Left kidney (tissue), 8 donors: ENCODE measurements around the gene ATP6V1D. TPM values are rescaled to one million over a fixed set of nuclear protein-coding genes. Genes with fewer than 3 reads are reported as not detected.
A peak's percentile ranks its signal among the peaks of the same experiment; 100 is the strongest.
"Not testable (repeated sequence)": the region's sequence is repeated elsewhere in the genome, so short reads cannot be mapped to it uniquely, and the experiment has no call there.

ENCODE experiments used
- DNase-seq: peaks from one replicate; pipeline ENCODE4 v3.0.0-alpha.2; 2013
- long read RNA-seq, 8 donors: transcript quantifications; one replicate each; lab custom pipeline, GENCODE V29; 2026
- polyA plus RNA-seq: library from polyadenylated mRNA; unstranded; fragments of 120-200 nt; gene quantifications from one replicate; pipeline ENCODE4 v1.2.1, GENCODE V29; 2013; ENCODE audit not compliant: insufficient read length

The ATP6V1D gene
- polyA plus RNA-seq = 140 TPM
- long read RNA-seq, donor 1, transcript ATP6V1D-201 (9 exons, 1,845 nt) = major isoform, 23 of 33 reads
- long read RNA-seq, donor 1, partial matches to known transcripts = 6 of 33 reads
- long read RNA-seq, donor 1, other reads (novel, unspliced or antisense) = 0 of 33 reads
- long read RNA-seq, donor 2, transcript ATP6V1D-201 (9 exons, 1,845 nt) = major isoform, 24 of 79 reads
- long read RNA-seq, donor 2, partial matches to known transcripts = 22 of 79 reads
- long read RNA-seq, donor 2, other reads (novel, unspliced or antisense) = 30 of 79 reads
- long read RNA-seq, donor 3, transcript ATP6V1D-201 (9 exons, 1,845 nt) = major isoform, 15 of 17 reads
- long read RNA-seq, donor 3, partial matches to known transcripts = 0 of 17 reads
- long read RNA-seq, donor 3, other reads (novel, unspliced or antisense) = 0 of 17 reads
- long read RNA-seq, donor 4, partial matches to known transcripts = 0 of 2 reads
- long read RNA-seq, donor 4, other reads (novel, unspliced or antisense) = 0 of 2 reads
- long read RNA-seq, donor 5, transcript ATP6V1D-201 (9 exons, 1,845 nt) = major isoform, 53 of 175 reads
- long read RNA-seq, donor 5, partial matches to known transcripts = 117 of 175 reads
- long read RNA-seq, donor 5, other reads (novel, unspliced or antisense) = 0 of 175 reads
- long read RNA-seq, donor 6, transcript ATP6V1D-201 (9 exons, 1,845 nt) = major isoform, 27 of 242 reads
- long read RNA-seq, donor 6, partial matches to known transcripts = 213 of 242 reads
- long read RNA-seq, donor 6, other reads (novel, unspliced or antisense) = 0 of 242 reads
- long read RNA-seq, donor 7, transcript ATP6V1D-201 (9 exons, 1,845 nt) = major isoform, 31 of 55 reads
- long read RNA-seq, donor 7, partial matches to known transcripts = 19 of 55 reads
- long read RNA-seq, donor 7, other reads (novel, unspliced or antisense) = 0 of 55 reads
- long read RNA-seq, donor 8, transcript ATP6V1D-201 (9 exons, 1,845 nt) = major isoform, 10 of 41 reads
- long read RNA-seq, donor 8, partial matches to known transcripts = 31 of 41 reads
- long read RNA-seq, donor 8, other reads (novel, unspliced or antisense) = 0 of 41 reads

DNA sequence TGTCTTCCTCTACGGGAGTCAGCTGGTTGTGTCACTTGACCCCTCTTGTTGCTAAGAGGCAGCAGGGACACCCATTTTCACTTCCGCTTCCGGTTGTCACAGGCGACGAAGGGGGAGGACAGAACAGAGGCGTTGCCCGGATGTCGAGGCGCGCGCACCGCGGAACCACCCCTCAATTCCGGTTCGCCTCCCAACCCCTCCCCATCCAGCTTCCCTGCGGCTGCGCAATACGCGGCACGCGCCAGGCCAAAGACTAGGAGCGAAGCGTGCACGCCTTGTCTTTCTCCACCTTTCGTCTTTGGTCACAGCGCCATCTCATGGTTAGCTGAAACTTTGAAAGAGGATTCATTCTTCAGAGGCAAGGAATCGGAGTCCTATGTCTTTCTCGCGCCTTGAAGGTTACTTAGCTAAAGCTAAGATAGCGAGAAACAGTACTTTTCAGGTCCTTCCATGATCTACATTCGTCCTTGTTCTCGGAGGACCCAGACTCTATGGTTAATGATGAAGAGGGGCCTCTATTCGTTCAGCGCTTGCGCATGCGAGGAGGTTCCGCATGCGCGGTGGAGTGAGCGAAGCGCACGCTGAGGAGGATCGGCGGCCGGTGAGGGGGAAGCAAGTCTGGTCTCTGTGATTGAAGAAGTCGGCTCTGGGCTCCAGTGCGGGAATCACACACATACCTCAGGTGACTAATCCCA lies at the start of gene ATP6V1D, which contains the start of gene EIF2S1:
Gene ATP6V1D, minus strand, starts transcription at position 30 of the 695 bp plus-strand sequence. CDS start 106 bp downstream, outside the sequence.
Gene EIF2S1, plus strand, starts transcription at position 554 of the 695 bp plus-strand sequence. CDS start 4,440 bp downstream, outside the sequence.
- DNase-seq = peak; percentile 98

DNA sequence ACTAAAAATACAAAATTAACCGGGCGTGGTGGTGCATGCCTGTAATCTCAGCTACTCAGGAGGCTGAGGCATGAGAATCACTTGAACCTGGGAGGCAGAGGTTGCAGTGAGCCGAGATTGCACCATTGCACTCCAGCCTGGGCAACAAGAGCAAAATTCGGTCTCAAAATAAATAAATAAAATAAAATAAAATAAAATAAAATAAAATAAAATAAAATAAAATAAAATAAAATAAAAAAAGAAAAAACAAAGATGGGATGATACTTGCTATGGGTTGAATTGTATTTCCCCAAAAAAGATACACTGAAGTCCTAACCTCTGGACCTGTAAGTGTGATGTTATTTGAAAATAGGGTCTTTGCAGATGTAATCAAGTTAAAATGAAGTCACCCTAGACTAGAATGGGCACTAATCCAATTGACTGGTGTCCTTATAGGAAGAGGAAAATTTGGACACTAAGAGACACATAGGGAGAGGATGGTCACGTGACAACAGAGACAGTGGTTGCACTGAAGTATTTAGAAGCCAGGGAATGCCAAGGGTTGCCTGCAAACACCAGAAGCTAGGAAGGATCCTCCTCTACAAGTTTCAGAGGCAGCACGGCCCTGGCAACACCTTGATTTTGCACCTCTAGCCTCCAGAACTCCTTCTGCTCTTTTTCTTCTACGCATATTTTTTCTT lies 48.7 kb upstream of the ATP6V1D start:
- DNase-seq = not testable (repeated sequence)

DNA sequence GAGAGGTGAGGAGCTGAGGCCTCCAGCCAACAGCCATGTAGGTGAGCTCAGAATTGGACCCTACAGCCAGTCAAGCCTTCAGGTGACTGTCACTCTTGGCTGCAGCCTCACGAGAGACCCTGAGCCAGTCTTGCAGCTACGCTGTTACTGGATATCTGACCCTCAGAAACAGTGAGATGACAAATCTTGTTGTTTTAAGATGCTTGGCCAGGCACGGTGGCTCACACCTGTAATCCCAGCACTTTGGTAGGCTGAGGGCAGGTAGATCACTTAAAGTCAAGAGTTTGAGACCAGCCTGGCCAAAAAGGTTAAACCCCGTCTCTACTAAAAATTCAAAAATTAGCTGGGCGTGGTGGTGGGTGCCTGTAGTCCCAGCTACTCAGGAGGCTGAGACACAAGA lies 46.2 kb upstream of the ATP6V1D start:
- DNase-seq = no peak

DNA sequence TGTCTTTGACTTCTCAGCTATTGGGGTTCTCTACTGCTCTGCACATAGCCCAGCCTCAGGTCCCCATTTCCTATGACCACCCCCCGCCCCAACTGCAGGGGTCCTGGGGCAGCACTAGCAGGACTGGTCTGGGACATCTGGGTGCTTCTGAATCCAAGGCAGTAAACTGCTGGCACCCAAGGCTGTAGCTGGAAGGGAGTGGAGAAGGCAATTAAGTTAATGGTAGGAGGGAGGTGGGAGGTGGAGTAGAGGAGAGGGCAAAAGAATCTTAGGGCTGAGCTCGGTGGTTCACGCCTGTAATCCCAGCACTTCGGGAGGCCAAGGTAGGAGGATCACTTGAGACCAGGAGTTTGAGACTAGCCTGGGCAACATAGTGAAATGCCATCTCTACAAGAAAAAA lies 40.8 kb upstream of the ATP6V1D start:
- no peak for DNase-seq

DNA sequence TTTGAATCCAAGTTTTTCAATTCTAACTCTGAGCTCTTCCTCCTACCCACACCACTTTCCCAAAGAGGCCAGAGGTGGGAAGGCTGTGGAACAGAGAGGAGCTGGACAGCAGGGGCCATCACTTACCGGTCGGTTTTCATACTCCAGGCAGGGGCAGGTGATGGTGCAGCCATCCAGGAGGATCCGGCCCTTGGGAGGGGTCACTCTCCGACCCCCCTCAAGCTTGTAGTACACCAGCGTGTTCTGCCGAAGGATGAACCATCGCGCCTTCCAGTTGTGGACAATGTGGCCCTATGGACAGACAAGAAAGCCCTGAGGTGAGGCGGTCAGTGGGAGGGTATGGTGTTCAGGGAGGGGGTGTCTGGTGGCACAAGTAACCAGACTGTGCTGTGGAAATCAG lies 37.9 kb upstream of the ATP6V1D start:
- DNase-seq = no peak

DNA sequence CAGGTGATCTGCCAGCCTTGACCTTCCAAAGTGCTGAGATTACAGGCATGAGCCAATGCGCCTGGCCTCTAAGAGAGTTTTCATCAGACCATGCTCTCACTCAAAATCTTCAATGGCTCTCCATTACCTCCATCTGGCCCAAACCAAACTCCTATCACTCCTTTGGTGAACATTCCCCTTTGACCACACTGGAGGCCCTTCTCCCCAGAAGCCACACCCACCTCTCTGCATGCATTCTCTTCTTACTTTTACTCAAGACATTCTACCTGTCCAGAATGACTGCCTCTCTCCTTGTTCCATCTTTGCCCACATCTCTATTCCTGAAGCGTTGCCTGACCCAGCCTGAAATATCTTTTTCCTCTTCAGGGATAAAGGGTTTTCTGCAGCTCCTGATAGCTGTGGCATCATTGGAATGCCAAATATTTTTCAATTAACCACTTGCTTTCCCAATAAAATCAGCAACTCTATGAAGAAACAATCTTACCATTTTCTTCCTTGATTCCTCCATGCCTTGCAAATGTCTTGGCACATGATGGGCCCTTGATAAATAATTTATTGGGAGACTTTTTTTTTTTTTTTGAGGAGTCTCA lies 36.9 kb upstream of the ATP6V1D start:
- DNase-seq = no peak

DNA sequence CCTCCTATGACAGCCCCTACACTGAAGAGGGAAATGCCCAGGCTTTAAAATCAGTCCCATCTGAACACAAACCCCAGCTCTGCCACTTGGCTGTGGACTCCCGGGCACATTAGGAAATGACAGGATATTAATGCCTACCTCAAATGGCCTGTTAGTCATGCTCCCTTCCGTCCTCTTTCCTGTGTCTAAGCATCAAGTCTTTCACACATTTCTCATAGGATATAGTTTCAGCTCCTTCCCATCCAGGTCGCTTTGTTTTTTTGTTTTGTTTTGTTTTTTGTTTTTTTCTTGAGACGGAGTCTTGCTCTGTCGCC lies 36.2 kb upstream of the ATP6V1D start:
- no peak for DNase-seq

DNA sequence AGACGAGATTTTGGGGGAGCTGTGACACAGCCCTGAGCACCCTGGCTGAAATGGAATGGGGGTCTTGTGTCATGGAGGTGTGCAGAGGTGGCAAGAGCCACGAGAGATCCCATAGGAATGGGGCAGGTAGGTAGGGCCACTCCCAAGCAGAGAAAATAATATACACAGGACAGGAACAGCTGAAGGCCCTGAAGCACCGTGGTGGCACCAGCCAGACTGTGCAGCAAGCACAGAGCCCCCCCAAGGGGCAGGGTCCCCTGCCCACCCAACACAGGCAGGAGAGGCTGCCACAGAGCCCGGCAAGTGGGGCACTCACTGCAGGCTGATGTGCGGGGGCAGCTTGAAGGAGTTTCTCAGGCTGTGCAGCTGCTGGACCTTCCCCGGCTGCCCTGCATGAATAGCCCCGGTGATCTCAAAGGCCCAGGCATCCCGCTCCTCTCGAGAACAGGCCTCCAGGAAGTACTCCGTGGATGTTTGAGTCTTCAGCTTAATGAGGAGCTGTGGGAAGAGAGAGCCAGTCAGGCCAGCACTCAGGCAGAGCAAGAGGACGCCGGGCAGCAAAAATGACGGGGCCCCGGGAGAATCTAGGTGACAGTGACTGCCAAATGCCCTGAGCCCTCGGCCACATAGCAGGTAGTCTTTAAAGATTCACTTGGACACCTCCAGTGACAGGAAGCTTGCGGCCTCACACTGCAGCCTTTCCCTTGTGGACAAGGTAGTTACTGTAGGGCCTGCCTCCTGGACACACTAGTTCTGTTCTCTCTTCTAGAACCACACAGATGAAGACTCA lies 35.7 kb upstream of the ATP6V1D start:
- DNase-seq = no peak

DNA sequence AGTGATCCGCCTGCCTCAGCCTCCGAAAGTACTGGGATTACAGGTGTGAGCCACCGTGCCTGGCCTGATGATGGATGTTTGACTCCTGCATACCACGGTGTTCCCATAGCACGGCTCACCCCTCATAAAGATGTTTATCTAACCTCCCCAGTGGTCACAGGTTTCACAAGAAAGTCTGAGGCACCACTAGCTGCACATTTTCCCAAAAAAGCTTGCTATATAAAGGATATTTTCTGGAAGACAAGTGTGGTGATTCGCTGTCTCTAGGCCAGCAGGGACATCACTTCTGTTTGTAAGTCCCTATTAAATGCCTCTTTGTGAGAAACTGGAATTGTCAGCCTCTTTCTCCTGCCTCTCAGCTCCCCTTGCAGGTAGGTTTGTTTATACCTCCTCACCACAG lies 34.1 kb upstream of the ATP6V1D start:
- DNase-seq = no peak

DNA sequence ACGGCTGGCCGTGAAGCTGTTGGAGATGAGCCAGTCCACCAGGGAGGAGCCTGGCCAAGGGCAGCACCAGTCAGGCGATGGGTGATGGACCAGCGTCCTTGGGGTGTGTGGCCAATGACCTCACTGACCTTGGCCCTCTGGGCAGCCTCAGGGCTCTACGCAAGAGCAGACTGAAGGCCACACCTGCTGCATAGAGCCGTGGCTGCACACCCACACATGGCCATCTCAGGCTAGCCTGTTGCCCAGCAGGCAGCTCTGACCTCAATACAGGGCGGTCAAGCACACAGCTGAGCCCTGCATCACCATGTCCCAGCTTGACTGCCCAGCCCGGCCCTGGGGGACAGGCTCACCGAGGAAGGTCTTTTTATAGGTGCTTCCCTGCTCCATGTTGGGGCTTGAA lies 33.2 kb upstream of the ATP6V1D start:
- no peak for DNase-seq

DNA sequence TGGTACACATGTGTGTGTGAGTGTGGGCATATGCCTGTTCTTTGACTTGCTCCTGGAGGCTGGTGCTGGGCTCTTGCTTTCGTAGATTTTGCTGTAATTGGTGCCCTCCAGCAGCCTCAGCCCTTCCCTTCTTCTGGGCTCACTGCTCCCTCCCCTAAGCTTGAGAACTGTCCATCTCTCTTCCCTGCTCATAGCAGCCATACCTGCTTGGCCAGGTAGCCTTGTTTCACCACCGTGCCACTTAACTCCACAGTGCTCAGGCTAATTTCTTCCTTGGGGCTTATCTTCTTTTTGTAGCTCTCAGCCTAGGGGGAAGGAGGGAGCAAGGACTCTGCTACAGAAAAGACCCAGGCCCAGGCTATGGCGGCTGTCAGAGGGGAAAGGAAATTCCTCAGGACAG lies 32.5 kb upstream of the ATP6V1D start:
- DNase-seq = no peak

DNA sequence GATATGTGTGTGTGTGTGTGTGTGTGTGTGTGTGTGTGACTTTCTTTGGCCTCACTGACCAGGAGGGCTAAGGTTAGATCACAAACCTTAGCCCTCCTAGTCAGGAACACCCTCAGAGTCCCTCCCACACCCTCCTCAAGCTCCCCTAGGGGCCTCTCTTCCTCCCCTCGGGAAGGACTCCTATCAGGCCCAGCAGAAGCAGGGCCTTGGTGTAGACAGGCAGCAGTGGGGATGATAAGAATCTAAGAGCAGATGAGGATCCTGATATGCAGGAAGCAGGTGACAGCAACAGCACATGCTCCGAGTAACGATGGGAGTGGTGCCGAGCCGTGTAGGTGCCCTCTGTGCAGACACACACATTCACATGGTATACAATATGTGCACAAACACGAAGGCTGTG lies 31.7 kb upstream of the ATP6V1D start:
- DNase-seq = no peak

DNA sequence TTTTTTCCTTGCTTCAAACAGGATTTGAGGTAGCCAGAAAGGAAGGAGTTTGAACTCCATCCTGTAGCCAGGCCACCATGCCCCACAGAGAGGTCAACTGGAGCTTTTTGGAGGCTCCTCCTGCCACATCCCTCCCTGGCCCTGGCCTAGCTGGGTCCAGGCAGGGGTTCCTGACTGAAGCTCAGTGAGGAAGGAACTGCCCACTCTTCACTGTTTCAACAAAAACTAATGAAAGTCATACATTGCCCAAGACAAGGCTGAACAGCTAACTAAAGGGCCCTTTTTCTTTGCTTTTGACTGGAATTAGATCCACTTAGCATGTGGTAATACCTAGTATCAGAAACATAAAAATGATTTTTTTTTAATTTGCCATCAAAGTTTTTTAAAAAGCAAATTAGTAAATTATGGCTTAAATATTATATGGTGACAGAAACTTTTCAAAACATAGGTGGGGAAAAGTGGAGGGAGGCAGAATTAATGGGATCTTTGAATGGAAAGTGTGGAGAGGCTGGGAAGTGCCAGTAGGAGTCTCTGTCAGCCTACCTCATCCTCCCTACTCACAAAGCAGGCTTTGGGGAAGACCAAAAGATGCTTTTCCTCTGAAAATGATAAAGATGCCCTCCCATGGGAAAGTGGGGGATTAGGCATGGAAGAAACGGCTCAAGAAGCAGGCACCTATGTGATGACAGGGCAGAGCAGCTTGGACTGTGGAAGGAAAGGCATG lies 30.4 kb upstream of the ATP6V1D start:
- DNase-seq = no peak

DNA sequence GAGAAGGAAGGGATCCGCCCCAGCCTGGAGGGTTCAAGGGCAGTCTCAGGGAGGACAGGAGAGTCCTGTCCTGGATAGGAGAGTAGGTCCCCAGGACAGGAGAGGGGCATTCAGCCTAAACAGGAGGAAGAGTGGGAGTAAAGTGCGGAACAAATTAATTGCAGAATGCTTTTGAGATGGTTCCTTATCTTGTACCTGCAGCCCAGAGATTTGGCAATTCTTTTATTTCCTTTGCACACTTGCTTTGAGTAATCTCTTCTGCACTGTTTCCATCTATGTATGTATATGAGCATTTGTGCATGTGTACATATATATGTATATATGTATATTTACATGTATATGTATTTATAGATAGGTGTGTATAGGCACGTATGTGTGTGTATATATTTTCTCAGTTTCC lies 29.7 kb upstream of the ATP6V1D start:
- no peak for DNase-seq

DNA sequence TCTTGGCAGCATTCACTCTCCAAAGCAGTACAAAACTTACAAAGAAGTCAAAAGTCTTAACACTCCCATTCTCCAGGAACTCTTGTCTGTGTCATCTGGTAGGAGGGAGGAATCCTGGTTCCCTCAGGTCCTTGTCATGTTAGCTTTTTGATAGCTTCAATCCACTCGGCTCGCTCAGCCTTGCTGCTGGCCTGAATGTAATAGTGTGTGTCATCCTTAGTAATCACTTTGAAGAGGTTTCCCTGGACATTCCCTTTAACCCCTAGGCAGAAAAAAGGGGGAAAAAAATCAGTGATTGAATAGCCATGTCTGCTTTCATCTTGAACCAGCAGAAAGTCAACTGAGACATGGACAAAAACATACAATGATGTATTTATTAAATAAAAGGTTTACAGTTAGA lies 27.6 kb upstream of the ATP6V1D start:
- DNase-seq = no peak

DNA sequence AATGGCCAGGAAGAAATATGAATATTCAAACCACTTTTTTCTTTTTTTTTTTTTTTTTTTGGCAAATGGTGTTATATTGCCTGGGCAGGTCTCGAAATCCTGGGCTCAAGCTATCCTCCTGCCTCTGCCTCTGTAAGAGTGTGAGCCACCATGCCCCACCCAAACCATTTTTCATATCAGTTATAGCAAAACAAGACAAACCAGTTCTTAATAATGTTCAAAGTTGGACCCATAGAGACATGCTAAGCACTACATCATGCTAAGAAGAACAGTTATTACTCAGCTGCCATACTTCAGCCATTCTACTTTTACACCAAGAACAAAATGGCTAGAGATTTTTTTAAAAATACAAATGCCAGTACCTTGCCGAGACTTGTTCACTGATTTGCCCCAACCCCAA lies 26.0 kb upstream of the ATP6V1D start:
- DNase-seq = no peak

DNA sequence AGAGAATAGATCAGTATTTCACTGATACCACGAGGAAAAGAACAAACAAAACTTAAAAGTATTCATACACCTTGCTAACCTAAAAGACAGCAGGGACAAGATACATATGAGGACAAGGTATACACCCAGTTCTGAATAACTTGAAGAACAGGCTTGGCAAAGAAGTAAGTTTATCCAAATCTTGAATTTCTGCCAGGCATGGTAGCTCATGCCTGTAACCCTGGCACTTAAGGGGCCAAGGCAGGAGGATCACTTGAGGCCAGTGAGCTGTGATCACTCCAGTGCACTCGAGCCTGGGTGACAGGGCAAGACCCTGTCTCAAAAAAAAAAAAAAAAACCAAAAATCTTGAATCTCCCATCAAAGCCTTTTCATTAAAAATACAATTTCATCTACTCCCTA lies 25.5 kb upstream of the ATP6V1D start:
- DNase-seq = no peak

DNA sequence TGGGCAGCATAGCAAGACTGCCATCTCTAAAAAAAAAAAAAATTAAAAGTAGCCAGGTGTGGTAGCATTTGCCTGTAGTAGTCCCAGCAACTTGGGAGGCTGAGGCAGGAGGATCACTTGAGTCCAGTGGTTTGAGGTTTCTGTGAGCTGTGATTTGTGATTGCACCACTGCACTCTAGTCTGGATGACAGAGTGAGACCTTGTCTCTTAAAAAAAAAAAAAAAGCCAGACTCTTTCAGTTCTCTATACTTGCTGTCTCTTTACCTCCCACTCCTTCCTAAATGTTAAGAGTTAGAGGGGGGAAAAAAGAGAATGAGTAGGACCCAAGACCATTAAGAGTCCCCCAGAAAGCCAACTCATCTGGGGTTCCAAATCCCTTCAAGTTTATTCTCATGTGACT lies 18.3 kb upstream of the ATP6V1D start:
- DNase-seq = no peak

DNA sequence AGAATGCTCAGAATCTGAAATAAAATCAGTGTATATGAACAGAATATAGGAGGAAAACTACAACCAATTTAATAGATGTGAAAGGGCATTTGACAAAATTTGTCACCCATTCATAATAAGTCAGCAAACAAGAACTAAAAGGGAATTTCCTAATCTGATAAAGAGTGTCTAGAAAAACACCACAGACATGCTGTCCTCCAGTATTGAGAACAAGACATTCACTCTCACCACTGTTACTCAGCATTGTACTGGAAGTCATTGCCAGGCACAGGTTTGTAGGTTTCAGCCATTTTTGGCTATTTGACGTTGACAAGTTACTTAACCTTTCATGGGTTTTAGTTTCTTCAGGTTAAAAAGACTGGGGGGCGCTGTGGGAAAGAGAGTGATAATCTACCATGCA lies 13.7 kb upstream of the ATP6V1D start:
- DNase-seq = no peak

DNA sequence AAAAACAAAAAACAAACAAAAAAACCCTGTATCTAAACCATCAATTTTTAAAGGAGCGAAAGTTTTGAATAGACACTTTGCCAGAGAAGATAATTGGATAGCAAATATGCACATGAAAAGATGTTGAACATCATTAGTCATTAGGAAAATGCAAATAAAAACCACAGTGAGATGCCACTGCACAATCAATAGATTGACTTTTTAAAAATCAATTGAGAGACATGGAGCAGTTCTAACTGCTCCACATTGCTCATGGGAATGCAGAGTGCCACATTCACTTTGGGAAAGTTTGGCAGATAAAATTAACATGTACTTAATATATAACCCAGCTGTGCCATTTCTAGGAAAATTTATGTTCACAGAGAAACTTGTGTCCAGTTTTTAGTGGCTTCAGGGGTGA lies 13.2 kb upstream of the ATP6V1D start:
- DNase-seq = no peak
